Stimulated activated CD4-positive, alpha-beta T cell treated with anti-CD3 and anti-CD28 coated beads, Interleukin-4, amount 100 ng/mL, for 4 hours (primary cell): ENCODE measurements around the gene NPC1.
A peak's percentile ranks its signal among the peaks of the same experiment; 100 is the strongest.
"Not testable (repeated sequence)": the region's sequence is repeated elsewhere in the genome, so short reads cannot be mapped to it uniquely, and the experiment has no call there.

Experiments used
- DNase-seq, 2 experiments: peaks; one replicate each; pipeline ENCODE4 v3.0.0-alpha.2; 2020

Gene NPC1

DNA sequence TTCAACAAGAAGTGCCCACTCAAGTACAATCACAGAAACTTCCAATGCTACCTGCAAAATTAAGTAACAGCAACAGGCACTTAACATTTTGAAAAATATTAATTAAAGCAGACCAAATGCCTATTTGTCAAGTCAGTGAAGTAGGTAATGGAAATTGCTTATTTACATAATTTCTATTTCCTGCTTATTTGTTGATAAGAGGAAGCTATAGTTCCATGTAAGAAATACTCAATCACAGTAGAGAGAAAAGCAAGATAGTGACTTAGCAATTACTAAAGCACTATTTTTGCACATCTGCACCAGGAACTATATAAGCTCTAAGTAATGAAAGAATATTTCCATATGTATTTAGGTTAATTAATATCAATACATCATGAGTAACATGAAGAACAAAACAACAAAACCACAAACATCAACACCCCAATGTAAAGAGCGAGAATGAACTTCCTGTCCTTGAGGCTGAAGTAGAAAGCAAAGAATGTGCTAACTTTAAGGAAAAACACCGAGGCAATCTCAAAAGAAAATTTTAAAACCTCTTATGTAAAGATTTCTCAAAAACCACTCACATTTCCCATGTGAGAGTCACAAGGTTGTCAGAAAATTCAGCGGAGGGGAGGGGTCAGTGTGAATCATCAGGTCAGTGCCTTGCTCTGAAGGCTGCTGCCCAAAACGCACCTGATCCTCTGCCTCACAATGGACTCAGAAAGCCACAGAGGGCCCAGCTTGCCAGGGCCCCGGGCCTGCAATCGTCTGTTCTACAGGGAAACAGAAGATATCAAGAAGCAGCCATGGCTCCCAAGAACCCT lies 12.5 kb downstream of the NPC1 start:
- peak; percentile 18 to 40 for DNase-seq

DNA sequence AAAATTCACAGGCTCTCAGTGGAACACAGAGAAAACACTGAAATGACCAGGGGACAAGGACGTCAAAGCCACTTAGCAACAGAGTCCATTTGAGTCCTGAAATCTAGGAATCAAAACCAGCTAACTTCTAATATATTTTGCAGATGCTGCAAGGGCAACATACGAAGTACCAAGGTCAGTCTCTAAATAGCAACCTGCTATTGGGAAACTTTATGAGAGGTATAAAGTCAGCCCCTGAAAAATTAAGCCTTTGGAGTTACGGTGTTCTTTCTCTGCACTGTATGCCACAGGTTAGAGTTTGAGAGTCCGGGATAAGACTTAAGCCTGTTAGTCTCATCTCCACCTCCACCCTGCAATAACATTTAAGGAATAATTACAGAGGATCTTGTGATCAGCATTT lies 13.3 kb downstream of the NPC1 start:
- no peak for DNase-seq

DNA sequence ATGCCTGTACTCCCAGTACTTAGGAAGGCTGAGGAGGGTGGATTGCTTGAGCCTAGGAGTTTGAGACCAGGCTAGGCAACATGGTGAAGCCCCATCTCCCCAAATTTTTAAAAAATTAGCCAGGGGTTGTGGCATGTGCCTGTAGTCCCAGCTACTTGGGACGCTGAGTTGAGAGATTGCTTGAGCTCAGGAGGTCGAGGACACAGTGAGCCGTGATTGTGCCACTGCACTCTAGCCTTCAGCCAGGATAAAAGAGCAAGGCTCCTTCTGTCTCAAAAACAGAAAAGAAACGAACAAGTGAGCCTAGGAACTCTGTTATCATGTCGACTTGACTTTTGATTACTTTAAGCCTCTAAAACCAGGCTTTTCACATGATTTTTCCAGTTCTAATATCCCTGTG lies 13.7 kb downstream of the NPC1 start:
- DNase-seq, result no peak

GRCh38 chr18:23572012-23572411 lies 14.3 kb downstream of the NPC1 start:
- DNase-seq, result no peak

DNA sequence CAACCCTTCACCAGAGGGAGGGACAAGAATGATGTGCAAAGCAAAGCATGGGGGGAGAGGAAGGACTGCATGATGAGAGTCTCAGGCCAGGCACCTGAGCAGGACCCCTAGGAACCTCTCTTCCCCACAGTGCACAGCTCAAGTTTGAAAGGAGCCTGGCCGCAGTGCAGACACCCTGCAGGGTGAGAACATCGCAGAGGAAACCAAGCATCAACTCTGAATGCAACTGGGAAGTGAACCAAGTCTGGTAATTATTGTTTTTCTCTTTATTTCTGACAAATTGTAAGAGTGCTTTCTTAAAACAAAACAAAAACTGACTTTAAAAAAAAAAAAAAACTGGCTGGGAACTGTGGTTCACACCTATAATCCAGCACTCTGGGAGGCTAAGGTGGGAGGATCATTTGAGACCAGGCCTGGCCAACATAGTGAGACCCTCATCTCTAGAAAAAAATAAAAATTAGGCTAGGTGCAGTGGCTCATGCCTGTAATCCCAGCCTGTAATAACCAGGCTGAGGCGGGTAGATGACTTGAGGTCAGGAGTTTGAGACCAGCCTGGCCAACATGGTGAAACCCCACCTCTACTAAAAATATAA lies 15.3 kb downstream of the NPC1 start:
- DNase-seq, result no peak

- DNase-seq, result no peak
Measured at GRCh38 chr18:23569299-23570063, 16.8 kb downstream of the NPC1 start.

- no peak for DNase-seq
Measured at GRCh38 chr18:23568281-23569138, 17.8 kb downstream of the NPC1 start.

GRCh38 chr18:23567671-23568070 lies 18.6 kb downstream of the NPC1 start:
- DNase-seq, result no peak

DNA sequence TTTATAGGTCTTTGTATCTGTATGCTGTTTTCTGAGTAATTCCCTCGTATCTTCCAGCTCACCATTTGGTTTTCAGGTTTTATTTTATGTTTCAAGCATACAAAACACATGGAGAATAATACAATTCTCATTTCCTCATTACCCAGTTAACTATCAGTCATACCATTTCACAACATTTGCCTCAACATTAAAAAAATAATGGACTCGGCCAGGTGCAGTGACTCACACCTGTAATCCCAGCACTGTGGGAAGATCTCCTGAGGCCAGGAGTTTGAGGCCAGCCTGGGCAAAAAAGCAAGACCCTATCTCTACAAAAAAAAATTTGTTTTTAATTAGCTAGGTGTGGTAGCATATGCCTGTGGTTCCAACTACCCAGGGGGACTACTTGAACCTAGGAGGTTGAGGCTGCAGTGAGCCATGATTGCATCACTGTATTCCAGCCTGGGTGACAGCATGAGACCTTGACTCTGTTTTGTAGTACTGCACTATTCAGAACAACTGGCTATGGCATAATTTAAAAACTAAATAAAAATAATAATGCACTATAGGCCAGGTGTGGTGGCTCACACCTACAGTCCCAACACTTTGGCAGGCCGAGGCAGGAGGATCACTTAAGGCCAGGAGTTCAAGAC lies 20.3 kb downstream of the NPC1 start:
- no peak for DNase-seq

DNA sequence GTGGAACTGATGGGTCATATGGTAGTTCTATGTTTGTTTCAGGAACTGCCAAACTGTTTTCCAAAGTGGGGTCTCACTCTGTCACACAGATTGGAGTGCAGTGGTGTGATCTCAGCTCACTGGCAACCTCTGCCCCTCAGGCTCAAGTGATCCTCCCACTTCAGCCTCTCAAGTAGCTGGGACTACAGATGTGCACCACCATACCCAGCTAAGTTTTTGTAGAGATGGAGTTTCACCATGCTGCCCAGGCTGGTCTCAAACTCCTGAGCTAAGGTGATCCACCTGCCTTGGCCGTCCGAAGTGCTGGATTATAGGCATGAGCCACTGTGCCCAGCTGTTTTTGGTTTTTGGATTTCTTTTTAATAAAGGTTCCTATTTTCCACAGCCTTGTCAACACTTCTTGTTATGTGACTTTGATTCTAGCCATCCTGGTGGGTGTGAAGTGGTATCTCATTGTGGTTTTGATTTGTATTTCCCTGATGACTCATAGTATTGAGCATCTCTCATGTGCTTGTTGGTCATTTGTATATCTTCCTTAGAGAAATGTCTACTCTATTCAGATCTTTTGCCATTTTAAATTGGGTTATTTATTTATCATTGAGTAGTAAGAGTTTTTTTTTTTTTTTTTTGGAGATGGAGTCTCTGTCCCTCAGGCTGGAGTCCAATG lies 22.8 kb downstream of the NPC1 start:
- DNase-seq, result no peak

- DNase-seq, result no peak
Measured at GRCh38 chr18:23560186-23560585, 26.1 kb downstream of the NPC1 start.

DNA sequence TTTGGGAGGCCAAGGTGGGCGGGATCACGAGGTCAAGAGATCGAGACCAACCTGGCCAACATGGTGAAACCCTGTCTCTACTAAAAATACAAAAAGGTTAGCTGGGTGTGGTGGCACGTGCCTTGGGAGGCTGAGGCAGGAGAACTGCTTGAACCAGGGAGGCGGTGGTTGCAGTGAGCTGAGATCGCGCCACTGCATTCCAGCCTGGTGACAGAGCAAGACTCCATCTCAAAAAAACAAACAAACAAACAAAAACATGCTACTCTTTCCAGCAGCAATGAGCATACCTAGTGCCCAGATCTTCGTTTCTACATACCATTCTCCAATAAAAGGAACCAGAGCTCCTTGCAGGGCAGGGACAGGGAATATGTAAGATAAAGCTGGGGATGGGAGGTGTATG lies 28.8 kb downstream of the NPC1 start:
- not testable (repeated sequence) for DNase-seq

- DNase-seq, result no peak
Measured at GRCh38 chr18:23556145-23556780, 30.0 kb downstream of the NPC1 start.

- DNase-seq, result no peak
Measured at GRCh38 chr18:23553887-23554286, 32.4 kb downstream of the NPC1 start.

DNA sequence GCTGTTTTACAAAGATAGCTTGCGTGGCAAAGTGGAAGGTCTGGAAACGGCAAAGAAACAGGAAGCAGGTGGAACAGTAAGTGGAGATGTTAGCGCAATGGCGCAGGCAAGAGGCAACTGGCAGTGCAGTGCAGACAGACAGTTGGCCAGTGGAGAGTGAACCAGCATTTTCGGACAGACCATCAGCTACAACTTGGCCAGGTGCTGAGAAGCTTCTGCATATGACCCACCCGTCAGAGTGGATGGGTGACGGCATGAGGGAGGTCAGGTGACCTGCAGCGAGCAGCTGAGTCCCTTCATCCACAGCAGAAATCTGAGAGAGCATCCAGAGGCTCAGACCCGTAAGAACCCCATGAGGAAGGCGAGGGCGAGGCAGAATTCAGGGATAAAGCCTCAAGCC lies 33.8 kb downstream of the NPC1 start:
- no peak for DNase-seq

GRCh38 chr18:23551978-23552377 lies 34.3 kb downstream of the NPC1 start:
- DNase-seq, result no peak

- DNase-seq, result no peak
Measured at GRCh38 chr18:23550898-23551297, 35.4 kb downstream of the NPC1 start.

- no peak for DNase-seq
Measured at GRCh38 chr18:23548719-23549118, 37.6 kb downstream of the NPC1 start.

GRCh38 chr18:23548275-23548674 lies 38.0 kb downstream of the NPC1 start:
- DNase-seq, result no peak

- no peak for DNase-seq
Measured at GRCh38 chr18:23547846-23548245, 38.5 kb downstream of the NPC1 start.

DNA sequence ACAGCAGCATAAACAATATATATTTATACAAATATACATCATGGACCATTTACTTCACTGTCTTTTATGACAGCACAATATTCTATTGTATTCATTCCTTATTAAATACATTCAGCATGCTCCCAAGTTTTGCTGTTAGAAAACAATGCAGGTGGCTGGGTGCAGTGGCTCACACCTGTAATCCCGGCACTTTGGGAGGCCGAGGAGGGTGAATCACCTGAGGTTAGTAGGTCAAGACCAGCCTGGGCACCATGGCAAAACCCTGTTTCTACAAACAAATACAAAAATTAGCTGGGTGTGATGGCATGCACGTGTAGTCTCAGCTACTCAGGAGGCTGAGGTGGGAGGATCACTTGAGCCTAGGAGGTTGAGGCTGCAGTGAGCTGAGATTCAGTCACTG lies 39.0 kb downstream of the NPC1 start:
- DNase-seq, result no peak
